Erythroblast (primary cell): Measurements from ENCODE around the gene DIAPH2.

Experiments used
- DNase-seq, 2 experiments: peaks; one replicate each; lab custom pipeline; 2025; lab: John Stamatoyannopoulos, UW
- GATA1 ChIP-seq: IDR thresholded peaks from 2 replicates; pipeline ENCODE4 v1.6.1; 2011; ENCODE audit warnings: low read depth, mild to moderate bottlenecking, control low read depth, low read length, moderate library complexity
- POLR2A ChIP-seq: IDR thresholded peaks from 2 replicates; pipeline ENCODE4 v1.6.1; 2011; ENCODE audit warnings: mild to moderate bottlenecking, low read length

Gene DIAPH2

DNA sequence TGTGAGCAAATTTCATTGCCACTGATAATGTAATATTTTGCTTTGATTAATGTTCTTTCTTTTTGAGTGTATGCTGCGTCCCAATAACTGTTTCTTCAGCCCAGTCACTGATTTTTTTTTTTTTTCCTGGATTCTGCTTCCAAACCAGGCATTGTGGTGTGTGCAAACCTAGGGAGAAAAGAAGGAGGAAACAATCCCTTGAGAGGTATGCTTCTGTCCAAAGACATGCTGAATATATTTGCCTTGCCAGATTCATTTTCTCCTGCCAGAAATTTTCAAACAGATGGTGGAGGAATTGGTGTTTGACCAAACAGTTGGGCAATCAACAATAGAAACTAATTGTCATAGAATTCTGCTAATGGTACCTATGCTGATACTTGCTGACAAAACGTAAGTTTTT is 952.6 kb downstream of the DIAPH2 start:
- DNase-seq: no peak
- TF ChIP-seq GATA1 (no peak), POLR2A (no peak)

DNA sequence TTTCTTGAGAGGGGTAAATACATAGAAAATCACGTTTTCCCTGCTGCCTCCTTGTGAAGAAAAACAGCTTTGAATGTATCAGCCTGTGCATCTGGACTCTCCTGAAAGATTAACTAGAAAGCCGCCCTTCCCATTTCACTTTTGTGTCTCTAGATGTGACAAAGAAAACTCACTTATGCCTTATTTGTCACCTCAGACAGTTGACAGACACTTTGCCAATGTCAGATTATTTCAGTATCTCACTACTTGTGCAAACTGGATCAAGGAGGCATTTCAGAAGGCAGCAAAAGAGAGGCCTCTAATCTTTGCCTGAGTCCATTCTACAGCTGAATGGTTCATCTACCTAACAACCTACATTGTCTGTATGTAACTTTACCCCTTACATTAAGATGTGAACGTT is 954.0 kb downstream of the DIAPH2 start:
- TF ChIP-seq GATA1 (no peak), POLR2A (no peak)
- no peak for DNase-seq

- no peak for DNase-seq
- TF ChIP-seq GATA1 (no peak), POLR2A (no peak)
Observed at GRCh38 chrX:97639526-97639925, 954.9 kb downstream of the DIAPH2 start.
